Measurements from ENCODE around the gene ACAA2. TPM values are rescaled to one million over a fixed set of nuclear protein-coding genes. Genes with fewer than 3 reads are reported as not detected.
"Not testable (repeated sequence)": the region's sequence is repeated elsewhere in the genome, so short reads cannot be mapped to it uniquely, and the experiment has no call there.

Gene ACAA2
- total and polyA plus RNA-seq, 8 donors = 23.3 to 122 (median 36.0) TPM

DNA sequence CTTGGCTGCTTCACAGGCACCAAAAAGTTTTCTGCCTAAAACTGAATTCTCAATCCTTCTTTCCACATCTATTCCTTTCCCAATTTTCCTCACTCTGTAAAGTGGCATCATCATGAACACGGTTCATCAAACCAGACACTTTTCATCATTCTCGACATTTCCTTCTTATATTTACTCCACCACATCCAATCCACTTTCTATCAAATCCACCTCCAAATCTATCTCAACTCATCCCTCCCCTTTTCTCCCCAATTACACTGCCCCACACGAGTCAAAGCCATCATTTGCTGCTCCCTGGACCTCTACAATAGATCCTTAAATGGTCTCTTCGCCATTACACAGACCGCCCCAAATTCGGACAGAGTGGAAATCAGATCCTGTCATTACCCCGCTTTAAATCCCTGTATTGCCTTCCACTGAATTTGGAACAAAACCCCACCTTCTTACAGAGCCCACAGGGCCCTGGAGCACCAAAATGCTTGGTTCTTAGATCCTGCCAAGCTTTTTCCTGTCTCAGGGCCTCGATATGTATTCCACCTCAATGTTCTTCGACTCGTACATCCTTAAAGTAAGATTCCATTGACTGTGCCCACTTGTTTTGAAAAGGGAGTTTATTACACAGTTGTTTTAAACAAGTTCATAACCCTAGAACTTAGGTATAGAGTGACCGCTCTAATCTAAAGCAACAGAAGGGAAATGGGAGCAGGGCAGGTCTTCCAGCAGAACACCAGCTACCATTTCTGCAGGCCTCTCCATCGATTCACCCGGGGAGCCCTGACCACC lies 856 bp downstream of the ACAA2 start:
- TF ChIP-seq POLR2AphosphoS5 (IDR thresholded peaks at IDR 0.05) = no peak
- no peak for TF ChIP-seq POLR2A (IDR thresholded peaks at IDR 0.05)
- no peak for TF ChIP-seq EP300 (IDR thresholded peaks at IDR 0.05)
- TF ChIP-seq, protein P1, sequence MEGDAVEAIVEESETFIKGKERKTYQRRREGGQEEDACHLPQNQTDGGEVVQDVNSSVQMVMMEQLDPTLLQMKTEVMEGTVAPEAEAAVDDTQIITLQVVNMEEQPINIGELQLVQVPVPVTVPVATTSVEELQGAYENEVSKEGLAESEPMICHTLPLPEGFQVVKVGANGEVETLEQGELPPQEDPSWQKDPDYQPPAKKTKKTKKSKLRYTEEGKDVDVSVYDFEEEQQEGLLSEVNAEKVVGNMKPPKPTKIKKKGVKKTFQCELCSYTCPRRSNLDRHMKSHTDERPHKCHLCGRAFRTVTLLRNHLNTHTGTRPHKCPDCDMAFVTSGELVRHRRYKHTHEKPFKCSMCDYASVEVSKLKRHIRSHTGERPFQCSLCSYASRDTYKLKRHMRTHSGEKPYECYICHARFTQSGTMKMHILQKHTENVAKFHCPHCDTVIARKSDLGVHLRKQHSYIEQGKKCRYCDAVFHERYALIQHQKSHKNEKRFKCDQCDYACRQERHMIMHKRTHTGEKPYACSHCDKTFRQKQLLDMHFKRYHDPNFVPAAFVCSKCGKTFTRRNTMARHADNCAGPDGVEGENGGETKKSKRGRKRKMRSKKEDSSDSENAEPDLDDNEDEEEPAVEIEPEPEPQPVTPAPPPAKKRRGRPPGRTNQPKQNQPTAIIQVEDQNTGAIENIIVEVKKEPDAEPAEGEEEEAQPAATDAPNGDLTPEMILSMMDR (IDR thresholded peaks at IDR 0.05) = no peak
- DNase-seq = peak in 1 of 2 donors; percentile 40
- Histone ChIP-seq H3K27ac (peak overlapping the region; percentile 94 to 98 (median 96)), H3K4me1 (peaks cover 9 to 29% (median 24%) of the 10 kb centered on the region in 4 donors), H3K4me3 (peak overlapping the region; percentile 66 to 81 (median 78)), H3K9me3 (peaks cover 0 to 14% (median 5%) of the 10 kb centered on the region in 4 donors), H3K36me3 (no peaks in the 10 kb centered on the region), H3K27me3 (no peaks in the 10 kb centered on the region)
- intact Hi-C loops (cut with DNase I; ENCODE audit: low total_unique reads) = no loop called here
- 55 to 75% (median 69%) methylated on average over 13 of the region's 13 CpGs for WGBS, 5 donors

DNA sequence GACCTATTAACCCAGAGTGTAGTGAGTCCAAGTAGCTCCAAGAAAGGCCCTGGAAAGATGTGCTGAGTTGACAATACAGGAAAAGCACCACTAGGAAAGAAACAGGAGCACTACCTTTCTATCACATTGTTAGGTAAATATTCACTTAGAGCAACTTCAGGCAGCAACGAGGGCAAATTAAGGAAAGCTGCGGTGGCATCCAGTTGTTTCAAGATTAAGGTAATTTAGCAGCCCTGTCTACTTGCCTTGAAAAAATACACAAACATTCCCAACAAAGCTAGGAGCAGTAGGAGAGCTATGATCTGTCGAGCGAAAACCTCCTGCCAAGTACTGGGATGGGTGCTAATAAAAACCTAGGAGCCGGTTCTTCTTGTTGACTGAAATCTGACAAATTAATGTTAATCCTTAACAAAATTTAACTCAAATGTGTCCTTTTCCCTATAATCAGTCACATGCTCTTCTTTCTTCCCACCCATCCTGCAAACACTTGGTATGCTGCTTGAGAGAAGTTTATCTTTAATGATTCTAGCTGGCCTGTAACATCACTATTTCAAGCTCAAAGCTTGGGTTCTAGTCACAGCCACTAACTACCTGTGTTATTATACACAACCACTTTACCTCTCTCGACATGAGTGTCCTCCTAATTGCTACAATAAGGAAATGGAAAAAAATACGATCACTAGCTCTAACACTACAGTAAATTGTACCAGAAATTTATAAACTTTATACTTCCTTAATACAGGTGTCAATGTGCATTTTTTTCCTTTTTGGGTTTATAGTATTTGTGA lies 2.0 kb downstream of the ACAA2 start:
- Histone ChIP-seq H3K9me3 (peaks cover 0 to 14% (median 5%) of the 10 kb centered on the region in 4 donors), H3K27me3 (no peaks in the 10 kb centered on the region), H3K4me3 (no peak overlapping the region), H3K36me3 (no peaks in the 10 kb centered on the region), H3K4me1 (peaks cover 9 to 29% (median 24%) of the 10 kb centered on the region in 4 donors), H3K27ac (peak overlapping the region in 1 of 5 donors; percentile 98)
- intact Hi-C loops (cut with DNase I; ENCODE audit: low total_unique reads) = no loop called here
- no peak for DNase-seq
- TF ChIP-seq EP300 (IDR thresholded peaks at IDR 0.05) (no peak), POLR2A (IDR thresholded peaks at IDR 0.05) (no peak), POLR2AphosphoS5 (IDR thresholded peaks at IDR 0.05) (no peak)
- TF ChIP-seq, protein P1 (IDR thresholded peaks at IDR 0.05) = no peak
- 46 to 61% (median 59%) methylated on average over 7 of the region's 7 CpGs for WGBS, 5 donors

DNA sequence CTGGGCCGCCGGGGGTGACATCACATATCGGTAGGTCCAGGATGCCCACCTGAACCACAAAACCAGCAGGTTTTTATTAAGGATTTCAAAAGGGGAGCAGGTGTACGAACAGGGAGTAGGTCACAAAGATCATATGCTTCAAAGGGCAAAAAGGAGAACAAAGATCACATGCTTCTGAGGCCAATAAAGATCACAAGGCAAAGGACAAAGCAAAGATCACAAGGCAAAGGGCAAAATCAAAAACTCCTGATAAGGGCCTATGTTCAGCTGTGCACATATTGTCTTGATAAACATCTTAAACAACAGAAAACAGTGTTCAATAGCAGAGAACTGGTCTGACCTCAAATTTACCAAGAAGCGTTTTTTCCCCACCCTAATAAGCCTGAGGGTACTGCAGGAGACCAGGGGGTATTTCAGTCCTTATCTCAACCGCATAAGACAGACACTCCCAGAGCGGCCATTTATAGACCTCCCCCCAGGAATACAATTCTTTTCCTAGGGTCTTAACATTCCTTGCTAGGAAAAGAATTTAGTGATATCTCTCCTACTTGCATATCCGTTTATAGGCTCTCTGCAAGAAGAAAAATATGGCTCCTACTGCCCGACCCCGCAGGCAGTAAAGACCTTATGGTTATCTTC lies 4.7 kb downstream of the ACAA2 start:
- DNase-seq; H3K27ac ChIP-seq; H3K4me3 ChIP-seq; H3K36me3 ChIP-seq; H3K27me3 ChIP-seq; intact Hi-C loops (cut with DNase I; ENCODE audit: low total_unique reads): not testable (repeated sequence)
- peaks cover 0 to 14% (median 5%) of the 10 kb centered on the region in 4 donors for H3K9me3 ChIP-seq
- H3K4me1 ChIP-seq = peaks cover 5 to 21% (median 18%) of the 10 kb centered on the region in 4 donors
- 92 to 95% (median 93%) methylated on average over 10 of the region's 10 CpGs for WGBS, 5 donors

DNA sequence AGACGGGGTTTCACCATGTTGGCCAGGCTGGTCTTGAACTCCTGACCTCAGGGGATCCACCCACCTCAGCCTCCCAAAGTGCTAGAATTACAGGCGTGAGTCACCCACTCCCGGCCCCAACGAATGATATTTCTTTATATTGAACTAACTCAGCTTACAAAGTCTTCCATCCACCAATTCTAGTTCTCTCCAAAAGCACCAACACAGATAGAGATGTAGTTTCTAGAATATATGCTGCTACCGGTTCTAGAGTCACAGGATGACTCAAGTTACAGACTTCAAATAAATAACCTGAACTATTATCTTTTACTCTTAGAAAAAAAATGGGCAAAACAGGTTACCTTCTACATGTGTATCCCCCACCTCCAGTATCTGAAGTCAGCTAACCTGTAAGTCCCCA lies 9.2 kb downstream of the ACAA2 start:
- Histone ChIP-seq H3K36me3 (peaks cover 0 to 15% (median 13%) of the 10 kb centered on the region in 4 donors), H3K4me3 (no peak overlapping the region), H3K27ac (no peak overlapping the region), H3K27me3 (no peaks in the 10 kb centered on the region), H3K9me3 (peaks cover 0 to 9% (median 4%) of the 10 kb centered on the region in 4 donors), H3K4me1 (no peaks in the 10 kb centered on the region)
- 90 to 95% (median 93%) methylated on average over 5 of the region's 5 CpGs for WGBS, 5 donors
- intact Hi-C loops (cut with DNase I; ENCODE audit: low total_unique reads) = no loop called here
- no peak for DNase-seq
- TF ChIP-seq POLR2AphosphoS5 (IDR thresholded peaks at IDR 0.05) (no peak), EP300 (IDR thresholded peaks at IDR 0.05) (no peak), POLR2A (IDR thresholded peaks at IDR 0.05) (no peak)
- TF ChIP-seq, protein P1 (IDR thresholded peaks at IDR 0.05) = no peak
